NT2/D1 (cell line): ENCODE results near the gene RAB11B.
"Not testable (repeated sequence)": the region's sequence is repeated elsewhere in the genome, so short reads cannot be mapped to it uniquely, and the experiment has no call there.

Experiments used
- SUZ12 ChIP-seq: IDR thresholded peaks from 2 replicates; pipeline ENCODE4 v1.6.1; 2011; ENCODE audit not compliant: insufficient read length, insufficient read depth; ENCODE audit errors: extremely low read depth
- YY1 ChIP-seq: IDR thresholded peaks from 2 replicates; pipeline ENCODE4 v1.6.1; 2011; ENCODE audit not compliant: insufficient read length, insufficient read depth
- ZNF274 ChIP-seq: IDR thresholded peaks from 2 replicates; pipeline ENCODE4 v1.6.1; 2011; ENCODE audit warnings: mild to moderate bottlenecking, low read depth, low read length

GRCh38 chr19:8444140-8444676, 54.0 kb downstream of the RAB11B start:
- TF ChIP-seq YY1, SUZ12, ZNF274: not testable (repeated sequence)
